ENCODE data around the gene SETD2.

Gene SETD2

DNA sequence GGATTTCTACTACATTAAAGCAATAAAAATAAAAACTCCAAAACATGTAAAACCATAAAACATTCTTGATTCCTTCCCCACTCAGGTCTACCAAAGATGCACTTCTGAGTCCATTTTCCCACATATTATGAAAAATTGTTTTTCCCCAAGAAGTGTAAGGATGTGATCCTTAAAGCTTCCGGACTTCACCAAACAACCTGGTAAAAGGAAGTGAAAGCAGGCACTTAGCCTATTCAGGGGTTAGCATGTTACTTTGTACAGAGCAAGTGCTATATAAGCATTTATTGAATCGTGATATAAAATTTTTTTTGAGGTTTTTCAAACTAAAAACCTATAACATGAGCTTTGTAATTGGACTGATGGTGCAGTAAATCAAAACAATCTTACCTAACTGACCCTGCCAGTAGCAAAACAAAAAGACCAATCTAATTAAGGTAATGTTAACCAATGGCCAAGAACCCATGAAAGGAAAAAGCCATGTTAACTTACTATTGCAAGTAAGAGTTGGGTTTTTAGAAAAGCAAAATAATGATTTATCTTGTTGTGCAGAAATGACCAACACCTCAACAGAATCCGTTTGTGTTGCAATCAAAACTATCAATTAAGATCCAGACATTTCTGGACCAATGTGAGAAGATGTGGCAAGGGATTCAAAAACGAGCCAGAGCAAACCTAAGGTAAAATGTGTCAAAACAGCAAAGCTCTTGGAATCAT lies 1.8 kb downstream of the SETD2 start:
- H3K4me3 ChIP-seq (ENCODE audit: low read length) = peak overlapping the region; percentile 82
- TF ChIP-seq, protein P1, sequence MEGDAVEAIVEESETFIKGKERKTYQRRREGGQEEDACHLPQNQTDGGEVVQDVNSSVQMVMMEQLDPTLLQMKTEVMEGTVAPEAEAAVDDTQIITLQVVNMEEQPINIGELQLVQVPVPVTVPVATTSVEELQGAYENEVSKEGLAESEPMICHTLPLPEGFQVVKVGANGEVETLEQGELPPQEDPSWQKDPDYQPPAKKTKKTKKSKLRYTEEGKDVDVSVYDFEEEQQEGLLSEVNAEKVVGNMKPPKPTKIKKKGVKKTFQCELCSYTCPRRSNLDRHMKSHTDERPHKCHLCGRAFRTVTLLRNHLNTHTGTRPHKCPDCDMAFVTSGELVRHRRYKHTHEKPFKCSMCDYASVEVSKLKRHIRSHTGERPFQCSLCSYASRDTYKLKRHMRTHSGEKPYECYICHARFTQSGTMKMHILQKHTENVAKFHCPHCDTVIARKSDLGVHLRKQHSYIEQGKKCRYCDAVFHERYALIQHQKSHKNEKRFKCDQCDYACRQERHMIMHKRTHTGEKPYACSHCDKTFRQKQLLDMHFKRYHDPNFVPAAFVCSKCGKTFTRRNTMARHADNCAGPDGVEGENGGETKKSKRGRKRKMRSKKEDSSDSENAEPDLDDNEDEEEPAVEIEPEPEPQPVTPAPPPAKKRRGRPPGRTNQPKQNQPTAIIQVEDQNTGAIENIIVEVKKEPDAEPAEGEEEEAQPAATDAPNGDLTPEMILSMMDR (IDR thresholded peaks at IDR 0.05; ENCODE audit: insufficient read depth, low read depth, low read length, missing control alignments) = no peak
- DNase-seq (ENCODE audit: low read depth) = peak; percentile 15

DNA sequence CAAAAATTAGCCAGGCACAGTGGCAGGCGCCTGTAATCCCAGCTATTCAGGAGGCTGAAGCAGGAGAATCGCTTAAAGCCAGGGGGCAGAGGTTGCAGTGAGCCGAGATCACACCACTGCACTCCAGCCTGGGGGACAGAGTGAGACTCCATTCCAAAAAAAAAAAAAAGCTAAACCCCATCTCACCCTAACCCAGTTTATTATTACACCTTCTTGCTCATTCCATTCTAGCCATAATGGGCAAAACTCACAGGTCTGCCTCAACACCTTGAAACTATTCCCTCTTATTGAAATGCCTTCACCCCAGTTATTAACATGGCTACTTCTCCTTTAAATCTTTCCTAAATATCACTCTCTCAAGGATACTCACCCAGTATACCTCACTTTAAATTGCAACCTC lies 4.1 kb downstream of the SETD2 start:
- no peak for DNase-seq (ENCODE audit: low read depth)
- no peak overlapping the region for H3K4me3 ChIP-seq (ENCODE audit: low read length)
- TF ChIP-seq, protein P1 (IDR thresholded peaks at IDR 0.05; ENCODE audit: insufficient read depth, low read depth, low read length, missing control alignments) = no peak

DNA sequence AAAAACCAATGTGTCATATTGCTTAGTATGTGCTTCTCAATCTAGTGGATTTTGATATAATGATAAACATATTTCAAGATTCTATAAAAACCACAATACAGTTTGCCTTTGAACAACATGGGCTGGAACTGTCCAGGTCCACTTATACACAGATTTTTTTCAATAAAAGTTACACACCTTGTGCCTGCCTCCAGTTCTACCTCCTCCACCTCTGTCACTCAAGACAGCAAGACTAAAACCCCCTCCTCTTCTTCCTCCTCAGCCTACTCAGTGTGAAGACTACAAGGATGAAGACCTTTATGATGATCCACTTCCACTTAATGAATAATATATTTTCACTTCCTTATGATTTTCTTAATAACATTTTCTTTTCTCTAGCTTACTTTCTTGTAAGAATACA lies 5.7 kb downstream of the SETD2 start:
- no peak overlapping the region for H3K4me3 ChIP-seq (ENCODE audit: low read length)
- TF ChIP-seq, protein P1 (IDR thresholded peaks at IDR 0.05; ENCODE audit: insufficient read depth, low read depth, low read length, missing control alignments) = no peak
- DNase-seq (ENCODE audit: low read depth) = no peak

DNA sequence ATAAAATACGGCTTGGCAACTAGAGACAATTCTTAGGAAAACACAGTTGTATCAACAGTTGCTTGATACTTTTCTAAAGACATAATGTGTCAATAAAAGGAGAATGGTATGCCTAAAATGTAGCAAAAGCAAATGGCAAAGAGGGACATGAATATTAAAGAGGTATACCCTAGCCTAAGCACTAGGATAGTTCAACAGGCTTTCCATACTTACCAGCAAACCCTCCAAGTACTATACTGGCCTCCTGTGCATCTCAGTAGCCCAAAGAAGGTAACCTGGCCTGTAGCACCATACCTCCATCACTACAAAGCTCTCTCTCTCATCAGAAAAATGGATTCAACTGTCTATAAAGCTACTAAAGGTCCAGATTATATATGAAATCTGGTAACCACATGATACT lies 7.5 kb downstream of the SETD2 start:
- no peak overlapping the region for H3K4me3 ChIP-seq (ENCODE audit: low read length)
- TF ChIP-seq, protein P1 (IDR thresholded peaks at IDR 0.05; ENCODE audit: insufficient read depth, low read depth, low read length, missing control alignments) = no peak
- DNase-seq (ENCODE audit: low read depth) = no peak

DNA sequence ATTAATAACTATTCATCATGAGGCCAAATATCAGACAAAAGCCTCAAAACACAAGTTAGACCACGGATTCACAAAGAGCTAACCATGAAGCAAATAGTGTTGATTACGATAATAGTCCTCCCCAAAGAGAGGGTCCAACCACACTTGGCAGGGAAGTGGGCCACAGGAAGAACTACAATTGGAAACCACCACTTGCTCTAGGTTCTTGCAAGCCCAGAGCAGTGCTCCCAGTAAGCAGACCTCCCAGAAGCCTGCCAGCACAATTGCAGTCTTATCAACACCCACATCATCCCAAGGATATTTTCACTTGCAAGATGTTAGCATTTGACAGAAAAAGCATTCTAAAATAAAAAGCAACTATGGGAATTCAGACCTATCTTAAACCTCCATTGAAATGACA lies 11.3 kb downstream of the SETD2 start:
- no peak overlapping the region for H3K4me3 ChIP-seq (ENCODE audit: low read length)
- TF ChIP-seq, protein P1 (IDR thresholded peaks at IDR 0.05; ENCODE audit: insufficient read depth, low read depth, low read length, missing control alignments) = no peak
- no peak for DNase-seq (ENCODE audit: low read depth)

DNA sequence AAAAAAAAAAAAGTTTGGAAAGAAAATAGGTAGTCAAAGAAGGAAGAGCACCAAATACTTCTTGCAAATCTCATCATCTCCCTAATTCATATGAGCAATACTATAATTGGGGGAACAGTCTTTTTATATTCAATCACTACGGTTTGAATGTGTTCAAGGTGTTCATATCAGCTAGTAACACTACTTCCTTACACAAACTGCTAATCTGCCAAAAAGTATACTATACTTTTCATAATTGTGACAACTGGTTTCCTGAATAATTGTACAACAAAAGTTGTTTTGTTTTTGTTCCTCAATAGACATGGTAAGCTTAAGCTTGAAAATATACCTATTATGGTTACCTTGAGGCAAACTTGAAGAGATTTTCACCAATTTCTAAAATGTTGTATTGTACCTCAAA lies 12.1 kb downstream of the SETD2 start:
- no peak for DNase-seq (ENCODE audit: low read depth)
- TF ChIP-seq, protein P1 (IDR thresholded peaks at IDR 0.05; ENCODE audit: insufficient read depth, low read depth, low read length, missing control alignments) = no peak

DNA sequence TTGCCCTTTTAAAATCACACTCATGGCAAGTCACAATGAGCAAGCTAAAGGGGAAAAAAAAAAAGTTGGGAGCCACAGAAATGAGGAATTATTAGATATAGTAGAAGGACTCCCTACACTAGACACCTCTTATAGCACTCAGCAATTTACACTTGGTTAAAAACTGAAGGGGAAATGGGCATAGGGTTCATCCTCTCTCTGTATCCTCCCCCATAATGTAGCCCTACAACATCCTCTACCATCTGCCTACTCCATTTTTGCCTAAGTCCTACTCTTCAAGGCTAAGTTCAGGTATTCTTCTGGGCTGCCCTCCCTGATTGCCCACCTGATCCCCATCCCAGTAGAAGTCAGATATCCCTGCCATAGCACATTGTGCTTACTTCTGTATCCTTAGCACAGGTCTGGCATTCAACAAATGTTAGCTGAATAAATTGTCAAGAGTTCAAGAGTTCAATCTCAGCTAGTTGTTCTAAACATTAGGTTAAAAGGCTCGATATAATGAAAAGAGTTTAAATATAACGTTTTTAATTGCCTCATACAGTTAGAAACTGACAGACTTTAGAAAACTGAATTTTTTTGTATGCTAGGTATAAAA lies 14.5 kb downstream of the SETD2 start:
- TF ChIP-seq, protein P1 (IDR thresholded peaks at IDR 0.05; ENCODE audit: insufficient read depth, low read depth, low read length, missing control alignments) = no peak

More for the DNA sequence above, 12.1 kb downstream of the SETD2 start:
- H3K4me3 ChIP-seq (ENCODE audit: low read length) = no peak overlapping the region

More for the DNA sequence above, 14.5 kb downstream of the SETD2 start:
- no peak for DNase-seq (ENCODE audit: low read depth)
- no peak overlapping the region for H3K4me3 ChIP-seq (ENCODE audit: low read length)
